Upper lobe of right lung (tissue), 1 donor: ENCODE data around the gene GGACT. TPM values are rescaled to one million over a fixed set of nuclear protein-coding genes. Genes with fewer than 3 reads are reported as not detected.
A peak's percentile ranks its signal among the peaks of the same experiment; 100 is the strongest.

Experiments
- ATAC-seq: fragments of 200-7000 bp; cut with Tn5 transposase; one replicate; pipeline ENCODE4 v1.9.1; 2020; ENCODE audit warnings: mild to moderate bottlenecking, moderate library complexity
- DNase-seq: peaks from one replicate; pipeline ENCODE4 v3.0.0-alpha.2; 2020
- H3K27ac ChIP-seq: fragments of 200-600 bp; one replicate; pipeline ENCODE4 v1.8.0; 2022
- H3K27me3 ChIP-seq: fragments of 200-600 bp; one replicate; pipeline ENCODE4 v1.8.0; 2022; ENCODE audit warnings: mild to moderate bottlenecking
- H3K36me3 ChIP-seq: fragments of 200-600 bp; one replicate; pipeline ENCODE4 v1.8.0; 2022
- H3K4me1 ChIP-seq: fragments of 200-600 bp; one replicate; pipeline ENCODE4 v1.8.0; 2022
- H3K4me3 ChIP-seq: fragments of 200-600 bp; one replicate; pipeline ENCODE4 v1.8.0; 2022; ENCODE audit warnings: mild to moderate bottlenecking
- H3K9me3 ChIP-seq: fragments of 200-600 bp; one replicate; pipeline ENCODE4 v1.8.0; 2022
- CTCF ChIP-seq: fragments of 200-600 bp; IDR thresholded peaks from one replicate; pipeline ENCODE4 v1.8.0; 2022; ENCODE audit warnings: antibody characterized with exemption
- intact Hi-C: fragments of 100-400 bp; cut with DNase I; formaldehyde crosslinking; loops from one replicate; pipeline ENCODE4 v1.11.0; 2022
- total RNA-seq: library from RNA; stranded (reverse); fragmentation: NEBNext Ultra II Directional; extraction: Animal tissue kit (Norgen Biotek cat#: 25700); gene quantifications from one replicate; pipeline ENCODE4 v1.2.1, GENCODE V29; 2021
- donor health status: DM: no; HTN: yes; CAD: no; lungs with severe emphysema.

Gene GGACT
- total RNA-seq, 1 donor from 2014 or later: 4.7 TPM

GRCh38 chr13:100600461-100600860 is 11.9 kb upstream of the GGACT start:
- no peaks in the 10 kb centered on the region for H3K27me3 ChIP-seq
- DNase-seq (no peak), ATAC-seq (no peak)
- H3K4me1 ChIP-seq: no peaks in the 10 kb centered on the region
- H3K36me3 ChIP-seq: peaks cover 7% of the 10 kb centered on the region
- no peak overlapping the region for H3K4me3 ChIP-seq
- H3K27ac ChIP-seq: no peak overlapping the region
- intact Hi-C loops: no loop called here
- no peak for TF ChIP-seq CTCF
- no peaks in the 10 kb centered on the region for H3K9me3 ChIP-seq

GRCh38 chr13:100597253-100597652 is 8.7 kb upstream of the GGACT start:
- Histone ChIP-seq H3K9me3 (no peaks in the 10 kb centered on the region), H3K27ac (no peak overlapping the region), H3K36me3 (no peaks in the 10 kb centered on the region), H3K27me3 (no peaks in the 10 kb centered on the region), H3K4me3 (no peak overlapping the region), H3K4me1 (no peaks in the 10 kb centered on the region)
- TF ChIP-seq CTCF: no peak
- intact Hi-C loops: no loop called here
- DNase-seq: no peak
- no peak for ATAC-seq

- Histone ChIP-seq H3K9me3 (no peaks in the 10 kb centered on the region), H3K27ac (no peak overlapping the region), H3K4me3 (no peak overlapping the region), H3K4me1 (no peaks in the 10 kb centered on the region), H3K27me3 (no peaks in the 10 kb centered on the region), H3K36me3 (no peaks in the 10 kb centered on the region)
- ATAC-seq: no peak
- TF ChIP-seq CTCF: no peak
- intact Hi-C loops: no loop called here
- DNase-seq: no peak
Measured at GRCh38 chr13:100596516-100596915, 7.9 kb upstream of the GGACT start.

GRCh38 chr13:100594731-100595130 is 6.1 kb upstream of the GGACT start:
- intact Hi-C loops: no loop called here
- H3K27ac ChIP-seq: no peak overlapping the region
- H3K4me1 ChIP-seq: no peaks in the 10 kb centered on the region
- DNase-seq (no peak), ATAC-seq (peak; percentile 47)
- no peak overlapping the region for H3K4me3 ChIP-seq
- H3K9me3 ChIP-seq: no peaks in the 10 kb centered on the region
- H3K36me3 ChIP-seq: no peaks in the 10 kb centered on the region
- TF ChIP-seq CTCF: peak; percentile 22
- no peaks in the 10 kb centered on the region for H3K27me3 ChIP-seq

- no peak for DNase-seq
- Histone ChIP-seq H3K36me3 (no peaks in the 10 kb centered on the region), H3K27ac (no peak overlapping the region), H3K9me3 (no peaks in the 10 kb centered on the region), H3K4me3 (no peak overlapping the region), H3K27me3 (no peaks in the 10 kb centered on the region), H3K4me1 (no peaks in the 10 kb centered on the region)
- intact Hi-C loops: no loop called here
- no peak for ATAC-seq
- no peak for TF ChIP-seq CTCF
Measured at GRCh38 chr13:100594255-100594654, 5.7 kb upstream of the GGACT start.

- Histone ChIP-seq H3K9me3 (no peaks in the 10 kb centered on the region), H3K27me3 (no peaks in the 10 kb centered on the region), H3K27ac (no peak overlapping the region), H3K4me3 (peak overlapping the region; percentile 69), H3K36me3 (no peaks in the 10 kb centered on the region), H3K4me1 (peaks cover 6% of the 10 kb centered on the region)
- no peak for DNase-seq
- intact Hi-C loops: no loop called here
- ATAC-seq: no peak
- no peak for TF ChIP-seq CTCF
Measured at GRCh38 chr13:100589178-100589725, 663 bp upstream of the GGACT start.
